Measurements from ENCODE around the gene SRSF1. TPM values are rescaled to one million over a fixed set of nuclear protein-coding genes. Genes with fewer than 3 reads are reported as not detected.

The SRSF1 gene
- total RNA-seq, 1 experiment from 2014 or later: 434 TPM

DNA sequence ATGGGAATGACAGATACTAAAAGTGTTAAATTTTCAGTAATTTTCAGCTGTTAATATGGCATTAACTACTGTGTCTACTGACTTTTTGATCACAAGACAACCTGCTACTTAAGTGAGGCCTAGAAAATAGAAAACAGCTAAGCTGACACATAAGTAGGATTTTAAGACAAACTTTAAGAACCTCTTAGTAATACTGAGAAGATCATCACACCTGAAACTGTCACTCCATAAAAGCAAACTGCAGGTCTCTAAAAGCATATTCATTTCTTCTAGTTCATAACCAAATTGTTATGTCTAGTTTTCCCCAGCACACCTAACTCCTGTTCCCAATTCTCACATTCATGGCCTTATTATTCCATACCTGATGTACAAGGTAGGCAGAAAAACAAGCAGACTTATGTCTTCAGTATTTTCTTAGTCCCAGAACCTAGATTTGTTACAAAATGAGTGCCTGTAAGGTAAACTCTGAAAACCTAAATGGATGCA lies 8.0 kb downstream of the SRSF1 start:
- ATAC-seq: no peak
- POLR2A ChIA-PET: interaction anchor here (0.5 to 6.6 kb wide), 15 partner anchors 9 to 742 kb away, joined by 3 to 53 read pairs (median 3); partner anchors contain the start of genes DYNLL2, MRPS23 and VEZF1
- H3K79me2 ChIP-seq (ENCODE audit: insufficient read depth, low read length): peaks cover 68% of the 10 kb centered on the region
- BruUV-seq (replicated peaks): no TSS peak
- no peak overlapping the region for H3K9ac ChIP-seq (ENCODE audit: low read length)
- CTCF ChIA-PET: interaction anchor here (0.6 to 15.4 kb wide), 42 partner anchors 9 to 755 kb away, joined by 3 to 288 read pairs (median 4); partner anchors contain the start of genes CUEDC1, DYNLL2, SRSF1 and VEZF1
- H3K4me1 ChIP-seq (ENCODE audit: control insufficient read depth in 1 of 2, insufficient read depth in 2 of 2, low read length in 2 of 2): peaks cover 11 to 58% of the 10 kb centered on the region in 2 experiments; a peak in 3 of 4 replicates
- intact Hi-C loops (cut with micrococcal nuclease): loop anchor here (1.0 to 5.0 kb wide), 3 partner anchors 114 to 867 kb away; no protein-coding TSS in a partner anchor
- no peak overlapping the region for H3K27ac ChIP-seq (ENCODE audit: low read depth, low read length)
- H2AFZ ChIP-seq (ENCODE audit: low read depth, low read length, poor library complexity, severe bottlenecking): no peak overlapping the region
- H3K36me3 ChIP-seq (ENCODE audit: control insufficient read depth in 1 of 2, insufficient read depth in 2 of 2, low read length in 2 of 2): peaks cover 56 to 78% of the 10 kb centered on the region in 2 experiments
- no peaks in the 10 kb centered on the region for H3K27me3 ChIP-seq (ENCODE audit: insufficient read depth, low read length)
- H3K9me3 ChIP-seq (ENCODE audit: control insufficient read depth in 1 of 2, insufficient read depth in 1 of 2, low read depth in 1 of 2, low read length in 2 of 2): no peaks in the 10 kb centered on the region
- no peak for DNase-seq (ENCODE audit: low read depth, low spot score)
- H4K20me1 ChIP-seq (ENCODE audit: insufficient read depth): peaks cover 62% of the 10 kb centered on the region
- no peaks in the 10 kb centered on the region for H3K9me2 ChIP-seq (ENCODE audit: insufficient read depth)
- no peak; the same call in 1 of the 2 replicates for TF ChIP-seq JUND (IDR thresholded peaks at IDR 0.05)
- TF ChIP-seq, protein P1, sequence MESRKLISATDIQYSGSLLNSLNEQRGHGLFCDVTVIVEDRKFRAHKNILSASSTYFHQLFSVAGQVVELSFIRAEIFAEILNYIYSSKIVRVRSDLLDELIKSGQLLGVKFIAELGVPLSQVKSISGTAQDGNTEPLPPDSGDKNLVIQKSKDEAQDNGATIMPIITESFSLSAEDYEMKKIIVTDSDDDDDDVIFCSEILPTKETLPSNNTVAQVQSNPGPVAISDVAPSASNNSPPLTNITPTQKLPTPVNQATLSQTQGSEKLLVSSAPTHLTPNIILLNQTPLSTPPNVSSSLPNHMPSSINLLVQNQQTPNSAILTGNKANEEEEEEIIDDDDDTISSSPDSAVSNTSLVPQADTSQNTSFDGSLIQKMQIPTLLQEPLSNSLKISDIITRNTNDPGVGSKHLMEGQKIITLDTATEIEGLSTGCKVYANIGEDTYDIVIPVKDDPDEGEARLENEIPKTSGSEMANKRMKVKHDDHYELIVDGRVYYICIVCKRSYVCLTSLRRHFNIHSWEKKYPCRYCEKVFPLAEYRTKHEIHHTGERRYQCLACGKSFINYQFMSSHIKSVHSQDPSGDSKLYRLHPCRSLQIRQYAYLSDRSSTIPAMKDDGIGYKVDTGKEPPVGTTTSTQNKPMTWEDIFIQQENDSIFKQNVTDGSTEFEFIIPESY (IDR thresholded peaks at IDR 0.05; ENCODE audit: extremely low read depth, insufficient replicate concordance, low read length): no peak
- TF ChIP-seq ELF1 (IDR thresholded peaks at IDR 0.05; ENCODE audit: borderline replicate concordance, low read depth): no peak
- no peak for TF ChIP-seq ZNF274 (IDR thresholded peaks at IDR 0.05; ENCODE audit: low read depth, low read length)
- TF ChIP-seq POLR2AphosphoS5 (IDR thresholded peaks at IDR 0.05; ENCODE audit: low read depth, low read length): no peak
- TF ChIP-seq, protein P2, sequence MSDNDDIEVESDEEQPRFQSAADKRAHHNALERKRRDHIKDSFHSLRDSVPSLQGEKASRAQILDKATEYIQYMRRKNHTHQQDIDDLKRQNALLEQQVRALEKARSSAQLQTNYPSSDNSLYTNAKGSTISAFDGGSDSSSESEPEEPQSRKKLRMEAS (IDR thresholded peaks at IDR 0.05): 0 out of 2 replicates have a peak, but pooled peaks have one; percentile 15
- no peak for TF ChIP-seq FOSL1 (IDR thresholded peaks at IDR 0.05; ENCODE audit: low read depth)
- TF ChIP-seq YY1 (IDR thresholded peaks at IDR 0.05; ENCODE audit: extremely low read depth, insufficient replicate concordance, low read depth, low read length): no peak
- RAD21 ChIA-PET (ENCODE audit: low non-redundant PET in 1 of 2, low total read pairs in 2 of 2, uncharacterized antibody in 2 of 2, unreplicated experiment in 2 of 2): interaction anchor here (0.5 to 1.4 kb wide), 7 partner anchors 9 to 163 kb away, joined by 3 to 7 read pairs (median 4); partner anchors contain the start of gene VEZF1 (in 2 of the 2)
- no peak overlapping the region for H3K4me3 ChIP-seq (replicated peaks in 1 of 2; ENCODE audit: low read depth in 1 of 2, low read length in 2 of 2)
- H3K4me2 ChIP-seq (ENCODE audit: low read length): peak overlapping the region; percentile 1; the same call in 1 of the 2 replicates
